ENCODE data around the gene SSC5D. TPM values are rescaled to one million over a fixed set of nuclear protein-coding genes. Genes with fewer than 3 reads are reported as not detected.

Gene SSC5D
- total RNA-seq, 6 experiments from 2014 or later: 47.7 to 59.9 (median 51.9) TPM

DNA sequence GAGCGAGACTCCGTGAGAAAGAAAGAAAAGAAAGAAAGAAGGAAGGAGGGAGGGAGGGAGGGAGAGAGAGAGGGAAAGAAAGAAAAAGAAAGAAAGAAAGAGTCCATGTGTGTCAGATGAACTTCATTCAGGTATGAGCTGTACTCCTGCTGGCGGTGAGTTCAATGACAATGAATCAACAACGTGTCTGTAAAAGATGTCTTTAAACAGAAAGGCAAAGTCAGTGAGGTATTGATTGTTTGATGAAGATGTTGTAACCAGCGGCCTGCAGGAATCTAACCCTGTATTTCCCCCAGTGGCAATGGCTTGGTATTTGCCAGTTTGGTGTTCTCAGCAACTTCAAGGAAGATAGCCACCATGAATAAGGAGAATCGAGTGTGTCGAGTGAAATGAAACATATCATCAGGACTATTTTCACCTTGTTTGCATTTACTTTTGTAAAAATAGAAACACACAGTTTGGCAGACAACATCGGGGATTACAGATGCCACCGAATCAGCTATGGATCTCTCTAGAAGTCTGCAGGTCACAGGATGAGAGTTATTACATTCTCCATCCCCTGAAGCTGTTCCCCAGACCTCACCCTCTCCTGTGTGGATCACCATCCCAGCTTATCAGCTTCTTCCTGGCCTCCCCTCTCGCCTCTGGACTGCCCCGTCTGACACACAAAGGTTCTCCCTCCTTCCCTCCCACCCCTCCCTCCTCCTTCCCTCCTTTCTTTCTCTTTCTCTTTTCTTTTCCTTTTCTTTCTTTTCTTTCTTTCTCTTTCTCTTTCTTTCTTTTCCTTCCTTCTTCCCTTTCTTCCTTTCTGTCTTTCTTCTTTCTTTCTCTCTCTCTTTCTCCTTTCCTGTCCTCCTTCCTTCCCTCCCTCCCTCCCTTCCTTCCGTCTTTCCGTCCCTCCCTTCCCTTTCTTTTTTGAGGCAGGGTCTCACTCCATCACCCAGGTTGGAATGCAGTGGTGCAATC, 65.3 kb downstream of the SSC5D start:
- H3K9me3 Mint-ChIP-seq: no peaks in the 10 kb centered on the region
- H3K4me1 Mint-ChIP-seq (ENCODE audit: low read depth): peaks cover 39% of the 10 kb centered on the region
- H3K27me3 Mint-ChIP-seq (ENCODE audit: insufficient read depth): no peaks in the 10 kb centered on the region; the same call in 1 of the 2 replicates
- TF ChIP-seq CTCF (IDR thresholded peaks at IDR 0.05): peak; percentile 16
- peak overlapping the region; percentile 82 for H3K4me3 Mint-ChIP-seq
- peak overlapping the region; percentile 89 for H3K27ac Mint-ChIP-seq
- DNase-seq: no peak
- no peaks in the 10 kb centered on the region for H3K36me3 Mint-ChIP-seq (ENCODE audit: low read depth)

- DNase-seq: no peak
- Mint-ChIP-seq H3K9me3 (no peaks in the 10 kb centered on the region), H3K27me3 (ENCODE audit: insufficient read depth) (no peaks in the 10 kb centered on the region; the same call in 1 of the 2 replicates), H3K36me3 (ENCODE audit: low read depth) (no peaks in the 10 kb centered on the region), H3K4me1 (ENCODE audit: low read depth) (peaks cover 38% of the 10 kb centered on the region), H3K4me3 (no peak overlapping the region), H3K27ac (no peak overlapping the region; the same call in 1 of the 2 replicates)
- TF ChIP-seq CTCF (IDR thresholded peaks at IDR 0.05): no peak
Measured at GRCh38 chr19:55554302-55554701, 66.1 kb downstream of the SSC5D start.

GRCh38 chr19:55554741-55555152, 66.5 kb downstream of the SSC5D start:
- TF ChIP-seq CTCF (IDR thresholded peaks at IDR 0.05): no peak
- H3K4me3 Mint-ChIP-seq: no peak overlapping the region
- no peak for DNase-seq
- H3K4me1 Mint-ChIP-seq (ENCODE audit: low read depth): peaks cover 33% of the 10 kb centered on the region
- no peaks in the 10 kb centered on the region for H3K9me3 Mint-ChIP-seq
- no peaks in the 10 kb centered on the region; the same call in 1 of the 2 replicates for H3K27me3 Mint-ChIP-seq (ENCODE audit: insufficient read depth)
- H3K36me3 Mint-ChIP-seq (ENCODE audit: low read depth): no peaks in the 10 kb centered on the region
- H3K27ac Mint-ChIP-seq: no peak overlapping the region

GRCh38 chr19:55559684-55560083, 71.4 kb downstream of the SSC5D start:
- H3K36me3 Mint-ChIP-seq (ENCODE audit: low read depth): no peaks in the 10 kb centered on the region
- no peak overlapping the region for H3K4me3 Mint-ChIP-seq
- no peaks in the 10 kb centered on the region for H3K4me1 Mint-ChIP-seq (ENCODE audit: low read depth)
- H3K27ac Mint-ChIP-seq: no peak overlapping the region
- peaks cover 11% of the 10 kb centered on the region for H3K27me3 Mint-ChIP-seq (ENCODE audit: insufficient read depth)
- no peak for TF ChIP-seq CTCF (IDR thresholded peaks at IDR 0.05)
- H3K9me3 Mint-ChIP-seq: peaks cover 6% of the 10 kb centered on the region; the same call in 1 of the 2 replicates
- DNase-seq: no peak

GRCh38 chr19:55563261-55563690, 75.0 kb downstream of the SSC5D start:
- Mint-ChIP-seq H3K9me3 (peaks cover 6% of the 10 kb centered on the region; the same call in 1 of the 2 replicates), H3K27ac (no peak overlapping the region), H3K27me3 (ENCODE audit: insufficient read depth) (peaks cover 17% of the 10 kb centered on the region), H3K4me3 (no peak overlapping the region), H3K36me3 (ENCODE audit: low read depth) (no peaks in the 10 kb centered on the region), H3K4me1 (ENCODE audit: low read depth) (no peaks in the 10 kb centered on the region)
- no peak for DNase-seq
- TF ChIP-seq CTCF (IDR thresholded peaks at IDR 0.05): no peak

Data from HFFc6 (cell line).